Epidermal melanocyte (primary cell): Measurements from ENCODE around the gene TEF.

ENCODE experiments used
- DNase-seq: peaks from one replicate; pipeline ENCODE4 v3.0.0; 2011; ENCODE audit warnings: low spot score; ENCODE audit not compliant: insufficient read length

Gene TEF

GRCh38 chr22:41447435-41448188 is 65.9 kb downstream of the TEF start:
- DNase-seq: no peak

GRCh38 chr22:41448189-41448808 is 66.6 kb downstream of the TEF start:
- DNase-seq: peak; percentile 87
